ENCODE measurements around the gene KANSL1.

The KANSL1 gene

GRCh38 chr17:45999900-46000290 lies 193.3 kb downstream of the KANSL1 start:
- TF ChIP-seq ZFX (IDR thresholded peaks at IDR 0.05) = no peak
- TF ChIP-seq CTCF (conservative IDR thresholded peaks at IDR 0.05) = no peak
- H3K27ac ChIP-seq = no peak overlapping the region

GRCh38 chr17:45998987-45999899 lies 194.0 kb downstream of the KANSL1 start, which contains the start of gene STH:
TSS of gene STH (plus strand) at chr17:45999250. CDS start at chr17:45999280, 30 bp downstream.
- TF ChIP-seq CTCF (conservative IDR thresholded peaks at IDR 0.05) = no peak
- TF ChIP-seq ZFX (IDR thresholded peaks at IDR 0.05) = no peak
- H3K27ac ChIP-seq = no peak within 1 kb of the TSS

- H3K27ac ChIP-seq = no peak overlapping the region
- TF ChIP-seq ZFX (IDR thresholded peaks at IDR 0.05) (no peak), CTCF (conservative IDR thresholded peaks at IDR 0.05) (no peak)
Observed at GRCh38 chr17:45997624-45998023, 195.6 kb downstream of the KANSL1 start.

GRCh38 chr17:45997166-45997565 lies 196.1 kb downstream of the KANSL1 start:
- H3K27ac ChIP-seq = no peak overlapping the region
- TF ChIP-seq ZFX (IDR thresholded peaks at IDR 0.05) = no peak
- TF ChIP-seq CTCF (conservative IDR thresholded peaks at IDR 0.05) = no peak

- no peak overlapping the region for H3K27ac ChIP-seq
- TF ChIP-seq CTCF (conservative IDR thresholded peaks at IDR 0.05) (no peak), ZFX (IDR thresholded peaks at IDR 0.05) (no peak)
Observed at GRCh38 chr17:45996282-45996937, 196.8 kb downstream of the KANSL1 start.

- no peak overlapping the region for H3K27ac ChIP-seq
- TF ChIP-seq ZFX (IDR thresholded peaks at IDR 0.05) = no peak
- no peak for TF ChIP-seq CTCF (conservative IDR thresholded peaks at IDR 0.05)
Observed at GRCh38 chr17:45995627-45996270, 197.5 kb downstream of the KANSL1 start.

- H3K27ac ChIP-seq = no peak overlapping the region
- no peak for TF ChIP-seq ZFX (IDR thresholded peaks at IDR 0.05)
- TF ChIP-seq CTCF (conservative IDR thresholded peaks at IDR 0.05) = no peak
Observed at GRCh38 chr17:45994987-45995386, 198.2 kb downstream of the KANSL1 start.
